GM19324 (cell line): ENCODE data around the gene SLX9.

Experiments used
- ATAC-seq: cut with Tn5 transposase; IDR thresholded peaks from one replicate; pipeline ENCODE4 v1.9.1; 2021; ENCODE audit warnings: mild to moderate bottlenecking, moderate library complexity; ENCODE audit not compliant: unreplicated experiment, low FRiP score

The SLX9 gene

DNA sequence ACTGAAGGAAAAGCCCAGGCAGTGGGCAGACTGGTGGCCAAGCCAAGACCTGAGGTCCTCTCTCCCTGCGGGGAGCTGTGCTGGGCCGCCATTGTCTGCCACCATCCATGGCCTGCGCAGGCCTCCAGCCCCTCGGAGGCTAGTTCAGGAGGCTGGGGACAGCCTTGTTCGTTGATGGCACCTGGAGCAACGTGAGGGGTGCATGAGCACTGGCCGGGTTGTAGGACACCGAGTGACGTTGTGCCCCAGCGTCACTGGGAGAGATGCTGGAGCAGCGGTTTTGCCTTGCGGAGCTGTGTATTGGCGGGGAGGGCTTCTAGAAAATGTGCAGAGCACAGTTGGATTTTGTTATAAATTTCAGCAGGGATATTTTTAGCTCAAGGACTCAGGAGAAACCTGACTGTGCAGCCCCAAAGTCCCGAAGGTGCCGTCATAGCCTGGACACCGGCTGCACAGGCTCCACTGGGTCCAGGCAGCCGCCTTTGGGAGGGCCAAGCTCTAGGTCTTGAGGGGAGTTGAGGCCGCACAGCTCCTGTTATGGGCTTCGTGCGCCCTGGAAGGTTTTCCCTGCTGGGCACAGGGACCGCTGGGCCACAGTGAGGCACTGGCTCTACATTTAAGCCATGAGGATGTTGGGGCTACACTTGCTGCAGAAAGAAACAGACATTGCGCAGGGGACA lies 86.4 kb downstream of the SLX9 start:
- ATAC-seq, result no peak
